ENCODE data around the gene KRT27.
"Not testable (repeated sequence)": the region's sequence is repeated elsewhere in the genome, so short reads cannot be mapped to it uniquely, and the experiment has no call there.

GRCh38 chr17:40748666-40749065 lies 33.7 kb downstream of the KRT27 start:
- not testable (repeated sequence) for TF ChIP-seq CTCF (IDR thresholded peaks at IDR 0.05 in 2 of 3, conservative IDR thresholded peaks at IDR 0.05 in 1 of 3; ENCODE audit: control insufficient read depth in 2 of 3, extremely low read depth in 1 of 3, insufficient read depth in 1 of 3, low read depth in 3 of 3, low read length in 3 of 3); BCLAF1 (IDR thresholded peaks at IDR 0.05); YY1 (IDR thresholded peaks at IDR 0.05; ENCODE audit: low read depth, low read length); FOXK2 (IDR thresholded peaks at IDR 0.05); MAX (IDR thresholded peaks at IDR 0.05; ENCODE audit: low read depth, low read length); SMARCA5 (IDR thresholded peaks at IDR 0.05); NR2C2 (IDR thresholded peaks at IDR 0.05; ENCODE audit: borderline replicate concordance, control insufficient read depth, insufficient read length, low read depth); REST (IDR thresholded peaks at IDR 0.05; ENCODE audit: low read depth, low read length); NR2C1 (IDR thresholded peaks at IDR 0.05); RCOR1 (conservative IDR thresholded peaks at IDR 0.05; ENCODE audit: low read depth, low read length); HDGF (IDR thresholded peaks at IDR 0.05); RAD21 (IDR thresholded peaks at IDR 0.05; ENCODE audit: insufficient read depth, low read depth, low read length); POLR2A (IDR thresholded peaks at IDR 0.05; ENCODE audit: low read depth, low read length); TAF1 (IDR thresholded peaks at IDR 0.05; ENCODE audit: borderline replicate concordance, low read depth, low read length)

All from GM12878 (cell line).